Glomerular endothelial cell (primary cell): Measurements from ENCODE around the gene UBAC2. TPM values are rescaled to one million over a fixed set of nuclear protein-coding genes. Genes with fewer than 3 reads are reported as not detected.
"Not testable (repeated sequence)": the region's sequence is repeated elsewhere in the genome, so short reads cannot be mapped to it uniquely, and the experiment has no call there.

ENCODE experiments used
- DNase-seq: peaks from one replicate; pipeline ENCODE4 v3.0.0-alpha.2; 2011; ENCODE audit warnings: low read depth, low spot score; ENCODE audit errors: extremely low read depth
- total RNA-seq: library from RNA; depleted of rRNA; stranded (reverse); fragments of >200 nt; gene quantifications from 2 replicates; pipeline ENCODE4 v1.2.3, GENCODE V29; 2015

Gene UBAC2
- total RNA-seq, 1 donor from 2014 or later = 49.3 TPM

DNA sequence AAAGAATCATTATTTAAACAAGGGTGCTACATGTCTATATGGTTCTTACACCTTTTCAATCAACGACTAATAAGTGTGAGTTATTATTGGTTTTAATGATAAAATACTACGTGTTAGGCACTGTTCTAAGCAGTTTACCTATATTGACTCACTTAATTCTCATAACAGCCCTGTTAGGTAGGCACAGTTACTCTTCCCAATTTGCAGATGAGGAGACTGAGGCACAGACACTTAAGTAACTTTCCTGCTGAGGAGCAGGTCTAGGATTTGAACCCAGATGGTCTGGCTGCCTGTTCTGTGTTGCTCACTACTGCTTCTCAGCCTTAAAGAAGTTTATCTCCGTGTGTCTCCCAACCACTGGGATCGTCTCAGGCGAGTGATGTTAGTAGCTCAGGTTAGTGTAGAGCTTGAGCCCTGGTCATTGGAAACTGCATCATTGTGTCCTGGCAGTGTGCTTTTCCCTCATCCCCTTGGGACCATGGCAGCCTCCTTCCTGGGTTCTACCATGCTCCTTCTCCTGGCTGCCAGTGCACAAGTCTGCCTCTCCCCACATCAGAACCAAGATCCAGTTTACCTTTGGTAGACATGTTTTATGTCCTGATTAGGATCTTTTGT lies 10.9 kb downstream of the UBAC2 start:
- DNase-seq = no peak

DNA sequence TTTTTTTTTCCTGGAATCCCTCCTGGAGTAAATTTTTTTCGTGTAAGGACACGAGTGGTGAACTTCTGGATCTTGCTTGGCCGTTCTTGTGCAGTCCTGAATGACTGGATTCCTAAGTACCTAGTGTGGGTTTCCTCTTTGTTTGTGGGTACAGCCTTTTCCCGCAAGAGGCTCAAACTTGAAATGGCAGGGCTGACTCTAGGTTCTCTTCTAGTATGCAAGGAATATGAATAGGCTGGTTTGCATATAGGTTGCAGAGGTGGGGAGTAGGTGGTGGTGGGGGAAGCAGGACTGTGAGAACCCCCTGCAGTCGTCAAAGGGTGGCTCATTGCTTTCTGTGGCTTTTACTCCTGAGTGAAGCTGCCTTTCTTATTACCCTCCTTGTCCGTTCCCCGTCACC lies 13.6 kb downstream of the UBAC2 start:
- DNase-seq = no peak

DNA sequence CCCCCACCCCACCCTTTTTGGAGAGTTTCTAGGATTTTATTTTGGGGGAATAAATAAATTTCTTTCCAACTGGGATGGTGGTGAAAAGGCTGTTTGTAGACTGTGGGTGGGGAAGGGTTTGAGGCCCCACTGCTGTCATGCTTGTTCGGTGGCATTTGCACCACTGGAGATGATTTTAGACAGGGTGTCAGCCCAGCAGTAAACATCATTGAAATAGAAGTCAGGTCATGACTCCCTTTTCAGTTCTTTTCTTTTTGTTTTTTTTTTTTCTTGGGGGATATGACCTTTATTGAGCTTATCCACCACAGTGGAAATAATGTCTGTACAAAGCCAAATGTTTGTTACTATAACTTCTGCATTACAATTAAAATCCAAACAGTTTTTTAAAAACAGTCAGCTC lies 14.1 kb downstream of the UBAC2 start:
- DNase-seq = no peak

DNA sequence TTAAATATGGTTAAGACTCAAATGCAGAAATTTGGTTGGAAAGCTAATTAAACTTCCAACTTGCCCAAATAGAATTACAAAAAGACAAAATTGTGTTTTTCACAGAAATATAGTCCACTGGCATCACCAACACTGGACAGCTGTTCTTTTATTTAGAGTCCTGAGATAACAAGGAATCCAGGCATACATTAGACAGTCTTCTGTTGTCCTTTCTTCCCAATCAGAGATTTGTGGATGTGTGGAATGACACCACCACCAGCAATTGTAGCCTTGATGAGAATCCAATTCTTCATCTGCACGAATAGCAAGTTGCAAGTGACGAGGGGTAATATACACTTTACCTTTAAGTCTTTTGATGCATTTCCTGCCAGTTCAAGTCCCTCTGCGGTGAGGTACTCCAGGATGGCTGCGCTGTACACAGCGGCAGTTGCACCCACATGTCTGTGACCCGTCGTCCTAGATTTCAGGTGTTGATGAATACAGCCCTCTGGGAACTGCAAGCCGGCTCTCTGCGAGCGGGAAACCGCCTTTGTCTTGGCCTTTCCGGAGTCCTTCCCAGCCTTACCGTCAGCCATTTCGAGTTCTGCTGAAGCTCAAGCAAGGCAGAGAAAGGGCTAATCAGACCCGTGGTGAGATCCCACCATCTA lies 14.7 kb downstream of the UBAC2 start:
- DNase-seq = no peak

DNA sequence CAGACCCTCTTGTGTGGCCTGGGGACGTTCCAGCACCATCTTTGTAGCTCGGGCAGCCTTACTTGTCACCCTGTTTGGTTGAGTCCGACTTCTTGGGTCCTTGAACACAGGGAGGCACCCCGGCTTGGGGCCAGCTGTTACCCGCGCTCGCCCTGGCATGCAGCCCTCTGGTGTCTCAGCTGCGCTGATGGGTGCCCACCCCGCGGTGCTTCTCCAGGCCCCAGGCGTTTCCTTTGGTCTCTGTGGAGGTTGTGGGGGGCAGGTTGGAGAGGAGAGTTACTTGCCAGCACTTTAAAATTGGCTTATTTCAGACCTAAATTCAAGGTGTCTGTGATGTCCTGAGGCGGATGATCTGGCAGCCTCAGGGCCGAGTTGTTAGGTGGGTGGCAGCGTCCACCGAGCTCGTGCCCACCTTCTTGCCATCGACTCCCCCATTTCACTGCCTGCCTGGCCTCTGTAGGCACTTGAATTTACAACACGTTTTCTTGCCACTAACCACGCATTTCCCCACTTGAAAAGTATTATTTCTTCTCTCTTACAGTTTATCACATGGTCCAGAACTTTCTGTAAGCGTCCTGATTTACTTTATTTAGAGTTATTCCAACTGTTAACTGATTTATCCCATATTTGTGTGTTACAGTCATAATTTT lies 16.9 kb downstream of the UBAC2 start:
- DNase-seq = no peak

DNA sequence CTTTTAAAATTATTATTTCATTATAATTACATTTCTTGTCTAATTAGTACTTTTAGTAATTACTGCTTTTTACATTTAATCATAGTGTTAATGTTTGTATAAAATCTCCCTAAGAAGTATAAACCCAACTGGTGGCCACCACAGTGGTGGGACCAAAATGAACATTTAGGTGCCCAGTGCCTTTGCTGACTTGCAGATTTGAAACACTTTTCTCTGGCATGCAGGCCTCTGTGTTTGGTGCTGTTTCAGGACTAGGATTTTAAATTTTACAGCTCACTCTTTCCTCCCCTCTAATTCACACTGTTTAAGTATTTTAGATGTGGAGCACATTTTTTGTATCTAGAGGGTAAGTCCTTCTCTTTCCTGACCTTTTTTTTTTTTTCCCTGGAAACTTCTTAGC lies 17.5 kb downstream of the UBAC2 start:
- DNase-seq = no peak

DNA sequence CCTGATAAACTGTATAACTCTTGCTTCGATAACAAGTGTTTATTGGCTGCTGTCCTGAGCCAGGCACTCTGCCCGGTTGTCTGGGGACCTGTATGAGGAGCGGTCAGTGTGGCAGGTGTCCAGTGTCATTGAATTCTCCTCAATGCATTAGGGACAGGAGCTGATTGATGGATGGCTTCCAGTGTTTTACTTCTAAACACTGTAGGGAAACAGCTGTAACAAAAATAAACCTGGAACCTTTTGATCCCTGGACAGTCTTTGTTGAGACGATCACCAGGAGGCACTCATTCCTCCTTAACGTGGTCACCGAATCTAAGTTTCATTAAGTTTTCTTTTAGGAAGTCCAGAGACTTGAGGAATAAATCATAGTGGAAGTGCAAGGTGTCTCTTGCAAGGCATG lies 17.9 kb downstream of the UBAC2 start:
- DNase-seq = no peak

DNA sequence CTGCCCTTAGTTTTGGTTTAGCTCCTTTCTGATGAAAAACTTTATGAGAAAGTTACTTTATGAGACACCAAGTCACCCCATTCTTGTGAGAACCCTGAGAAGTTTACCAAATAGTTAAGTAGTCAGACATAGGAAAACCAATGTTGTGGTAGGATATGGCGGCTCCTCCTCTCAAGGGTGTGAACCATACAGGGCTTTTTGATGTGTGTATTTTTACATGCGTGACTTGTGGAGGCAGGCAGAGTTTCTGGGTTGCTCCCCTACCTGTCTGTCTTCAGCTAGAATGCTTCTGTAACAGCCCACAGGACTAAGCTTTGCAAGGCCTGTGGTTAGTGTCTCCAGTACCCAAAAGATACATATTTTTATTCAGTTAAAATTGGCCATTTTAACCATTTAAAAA lies 18.3 kb downstream of the UBAC2 start:
- no peak for DNase-seq

DNA sequence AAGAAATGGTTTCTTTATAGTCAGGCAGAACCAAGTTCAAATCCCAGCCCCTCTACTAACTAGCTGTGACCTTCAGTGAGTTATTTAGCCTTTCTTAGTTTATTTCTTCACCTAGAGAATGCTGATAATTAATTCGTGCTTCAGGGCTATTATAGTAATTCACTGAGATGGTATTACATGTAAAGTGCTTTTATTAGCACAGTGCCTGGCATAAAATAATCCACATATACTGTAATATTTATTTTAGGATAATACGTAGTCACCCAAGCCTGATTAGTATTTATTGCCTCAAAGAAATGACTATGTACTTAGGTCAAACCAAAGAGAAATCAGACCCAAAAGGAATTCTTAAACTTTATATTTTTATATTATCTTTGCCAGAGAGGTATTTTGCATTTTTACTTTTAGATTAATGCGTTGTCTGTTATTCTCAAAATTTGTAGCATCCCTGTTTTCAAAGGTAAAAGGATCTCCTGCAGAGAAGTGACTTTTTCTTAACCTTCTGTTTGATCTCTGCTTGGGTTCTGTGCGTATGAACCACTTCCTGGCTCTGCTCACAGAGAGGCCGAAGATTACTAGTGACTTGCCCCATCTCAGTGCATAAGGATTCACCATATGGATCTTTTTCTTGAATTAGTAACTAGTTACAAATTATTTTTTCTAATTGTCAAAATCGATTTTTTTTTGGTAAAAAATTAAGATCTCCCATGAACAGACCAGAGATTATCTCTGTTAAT lies 19.7 kb downstream of the UBAC2 start:
- DNase-seq = no peak

DNA sequence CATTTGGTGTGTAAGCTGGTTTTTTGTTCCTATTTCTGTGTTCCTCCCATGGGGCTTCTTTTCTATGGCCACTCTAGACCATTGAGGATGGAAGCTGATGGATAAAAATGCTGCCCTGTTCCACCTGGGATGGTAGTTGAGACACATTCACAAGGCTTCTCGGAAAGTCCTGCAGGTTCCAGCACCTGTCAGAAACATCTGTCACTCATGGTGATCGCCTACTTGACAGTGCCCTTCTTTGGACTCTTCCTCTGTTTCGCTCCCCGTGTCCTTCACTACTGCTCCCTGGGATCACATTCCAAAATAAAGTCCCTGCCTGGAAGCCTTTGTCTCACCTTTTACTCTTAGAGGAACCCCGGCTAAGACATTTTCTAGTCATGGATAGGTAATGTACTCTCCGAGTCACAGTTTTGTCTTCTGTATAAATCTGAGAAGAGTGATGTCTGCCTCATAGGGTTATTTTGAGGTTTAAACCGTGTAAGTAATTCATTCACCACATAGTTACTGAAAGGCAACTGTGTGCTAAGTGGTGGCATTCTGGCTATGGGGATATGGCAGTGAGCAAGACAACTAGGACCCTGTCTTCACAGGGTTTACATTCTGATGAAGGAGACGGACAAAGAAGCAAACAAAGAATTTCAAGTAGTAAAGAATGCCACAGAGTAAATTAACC lies 21.0 kb downstream of the UBAC2 start:
- no peak for DNase-seq

DNA sequence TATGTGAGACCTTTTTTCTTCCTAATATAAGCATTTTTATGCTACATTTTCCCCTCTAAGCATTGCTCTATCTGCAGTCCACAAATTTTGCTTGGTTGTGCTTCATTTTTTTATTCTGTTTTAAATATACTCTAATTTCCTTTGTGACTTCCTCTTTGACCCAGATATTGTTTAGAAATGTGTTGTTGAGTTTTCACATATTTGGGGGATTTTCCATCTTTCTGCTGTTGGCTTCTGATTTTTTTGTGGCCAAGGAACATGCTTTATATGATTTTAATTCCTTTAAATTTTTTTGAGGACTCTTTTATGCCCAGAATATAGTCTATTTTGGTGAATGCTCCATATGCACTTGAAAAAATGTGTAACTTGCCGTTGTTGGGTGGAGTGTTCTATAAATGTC lies 22.9 kb downstream of the UBAC2 start:
- no peak for DNase-seq

DNA sequence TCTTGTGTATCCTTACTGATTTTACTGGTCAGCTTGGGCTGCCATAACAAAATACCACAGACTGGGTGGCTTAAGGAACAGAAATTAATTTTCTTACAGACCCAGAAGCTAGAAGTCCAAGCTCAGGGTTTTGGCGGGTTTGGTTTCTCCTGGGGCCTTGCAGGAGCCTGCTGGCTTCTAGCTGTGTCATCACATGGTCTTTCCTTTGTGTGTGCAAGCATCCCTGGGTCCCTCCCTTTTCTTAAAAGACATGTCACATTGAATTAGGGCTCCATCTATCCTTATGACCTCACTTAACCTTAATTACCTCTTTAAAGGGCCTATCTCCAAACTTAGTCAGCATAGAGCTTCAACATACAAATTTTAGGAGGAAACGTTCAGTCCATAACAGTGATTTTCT lies 23.4 kb downstream of the UBAC2 start:
- DNase-seq = no peak

DNA sequence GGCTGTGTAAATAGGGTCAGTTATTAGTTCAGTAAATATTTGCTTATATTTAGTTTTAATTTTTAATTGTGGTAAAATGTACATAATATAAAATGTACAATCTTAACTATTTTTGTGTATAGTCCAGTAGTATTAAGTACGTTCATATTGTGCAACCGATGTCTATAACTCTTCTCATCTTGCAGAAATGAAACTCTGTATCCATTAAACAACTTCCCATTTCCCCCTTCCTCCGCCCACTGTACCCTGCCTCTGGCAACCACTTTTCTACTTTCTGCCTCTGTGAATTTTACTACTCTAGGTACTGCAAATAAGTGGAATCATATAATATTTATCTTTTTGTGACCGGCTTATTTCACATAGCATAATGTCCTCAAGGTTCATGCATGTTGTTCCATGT lies 24.4 kb downstream of the UBAC2 start:
- no peak for DNase-seq

DNA sequence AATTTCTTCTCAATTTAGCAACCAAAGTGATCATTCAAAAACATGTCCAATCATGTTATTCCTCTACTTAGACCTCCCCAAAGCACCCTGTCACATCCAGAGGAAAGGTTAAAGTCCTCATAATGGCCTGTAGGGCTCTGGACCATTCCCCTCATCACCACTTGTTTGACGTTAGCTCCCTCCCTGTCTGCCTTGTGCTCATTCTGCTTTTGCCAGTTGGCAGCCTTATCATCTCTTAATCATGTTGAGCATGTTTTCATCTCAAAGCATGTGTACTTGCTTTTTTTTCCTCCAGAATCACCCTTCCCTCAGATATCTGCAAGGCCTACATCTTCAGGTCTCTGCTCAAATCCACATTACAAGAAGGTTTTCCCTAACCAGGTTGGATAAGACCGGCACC lies 25.9 kb downstream of the UBAC2 start:
- no peak for DNase-seq

DNA sequence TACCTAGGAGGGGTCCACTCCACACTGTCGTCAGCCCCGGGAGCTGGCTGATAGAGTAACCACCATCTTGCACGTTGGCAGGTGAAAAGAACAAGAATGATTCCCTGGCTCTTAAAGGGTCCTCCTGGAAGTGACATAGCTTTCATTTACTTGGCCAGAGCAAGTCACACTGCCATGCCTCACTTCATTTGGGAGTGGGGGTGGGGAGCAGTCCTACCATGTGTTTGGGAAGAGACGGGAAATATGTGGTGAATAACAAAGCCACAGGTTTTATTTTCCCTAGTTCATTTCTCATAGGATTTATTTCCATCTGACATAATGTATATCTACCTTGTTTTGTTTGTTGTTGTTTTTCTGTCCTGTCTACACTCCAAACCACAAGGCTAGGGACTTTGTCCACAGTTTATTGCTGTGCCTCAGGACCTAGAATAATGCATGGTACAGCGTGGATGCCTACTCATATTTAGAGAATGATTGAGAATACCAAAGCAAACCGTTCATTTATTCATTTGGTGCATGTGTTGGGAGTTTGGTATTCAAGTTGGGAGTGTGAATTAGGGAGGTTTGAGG lies 26.8 kb downstream of the UBAC2 start:
- DNase-seq = no peak

DNA sequence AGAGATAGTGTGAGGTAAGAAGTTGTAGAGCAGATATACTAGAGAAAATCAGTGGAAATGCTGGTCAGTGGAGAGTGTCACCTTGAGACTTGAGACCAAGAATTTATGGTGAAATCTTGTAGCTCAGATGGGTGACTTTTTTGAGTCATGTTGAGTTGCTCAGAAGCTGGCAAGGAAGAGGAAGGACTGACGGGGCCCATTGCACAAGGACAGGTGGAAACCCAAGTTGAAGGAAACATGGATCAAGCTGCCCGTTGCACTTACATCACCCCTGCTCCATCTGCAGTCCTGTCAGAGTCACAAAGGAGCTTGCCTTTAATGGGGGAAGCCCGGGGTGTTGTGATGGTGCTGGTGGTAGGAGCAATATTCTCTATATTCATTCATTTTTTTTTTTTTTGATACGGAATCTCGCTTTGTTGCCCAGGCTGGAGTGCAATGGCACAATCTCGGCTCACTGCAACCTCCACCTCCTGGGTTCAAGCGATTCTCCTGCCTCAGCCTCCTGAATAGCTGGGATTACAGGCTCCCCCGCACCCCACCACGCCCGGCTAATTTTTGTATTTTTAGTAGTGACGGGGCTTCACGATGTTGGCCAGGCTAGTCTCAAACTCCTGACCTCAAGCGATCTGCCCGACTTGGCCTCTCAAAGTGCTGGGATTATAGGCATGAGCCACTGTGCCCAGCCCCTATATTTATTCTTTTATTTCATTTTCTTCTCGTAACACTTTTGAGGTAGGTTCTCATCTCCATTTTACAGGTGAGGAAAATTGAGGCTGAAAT lies 27.4 kb downstream of the UBAC2 start:
- DNase-seq = no peak

DNA sequence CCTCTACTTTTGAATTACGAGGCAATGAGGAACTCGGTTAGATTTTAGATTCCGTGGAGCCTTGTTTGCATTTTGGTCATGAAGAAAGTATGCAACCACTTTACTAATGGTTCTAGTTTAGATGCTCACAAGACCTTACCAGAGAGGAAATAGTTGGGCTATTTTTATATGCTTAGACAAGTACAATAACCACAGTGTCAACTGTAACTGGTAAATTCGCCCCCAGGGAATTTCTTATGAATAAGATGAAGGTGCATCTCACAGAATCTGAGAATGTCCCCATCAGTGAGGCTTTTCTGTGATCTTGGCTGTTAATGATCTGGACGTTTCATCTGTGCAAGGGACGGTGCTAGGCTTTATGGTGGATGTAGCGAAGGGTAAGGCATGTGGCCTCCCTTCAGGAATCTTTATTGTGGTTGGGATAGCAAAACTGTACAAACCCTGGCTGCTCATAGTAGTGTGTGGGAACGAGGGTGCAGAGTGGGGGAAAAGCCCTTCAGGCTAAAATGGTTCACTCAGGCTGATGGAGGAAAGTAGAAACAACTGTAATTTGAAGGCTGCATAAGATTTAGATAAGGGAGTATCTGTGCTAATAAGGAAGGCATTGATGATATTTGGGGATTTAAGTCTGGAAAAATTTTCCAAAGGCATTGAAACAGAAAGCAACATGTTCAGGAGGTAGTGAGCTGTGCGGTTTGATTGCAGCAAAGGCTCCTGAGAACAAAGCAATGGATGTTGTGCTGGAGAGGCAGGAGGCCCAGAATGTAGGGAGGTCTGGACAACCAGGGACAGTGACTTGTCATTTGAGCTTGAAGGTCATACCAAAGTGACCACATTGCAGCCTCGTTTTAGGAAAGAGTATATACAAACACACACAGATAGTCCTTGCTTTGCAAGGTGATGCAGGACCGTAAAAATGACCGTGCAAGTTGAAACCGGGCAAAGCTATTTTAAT lies 28.4 kb downstream of the UBAC2 start:
- DNase-seq = no peak

DNA sequence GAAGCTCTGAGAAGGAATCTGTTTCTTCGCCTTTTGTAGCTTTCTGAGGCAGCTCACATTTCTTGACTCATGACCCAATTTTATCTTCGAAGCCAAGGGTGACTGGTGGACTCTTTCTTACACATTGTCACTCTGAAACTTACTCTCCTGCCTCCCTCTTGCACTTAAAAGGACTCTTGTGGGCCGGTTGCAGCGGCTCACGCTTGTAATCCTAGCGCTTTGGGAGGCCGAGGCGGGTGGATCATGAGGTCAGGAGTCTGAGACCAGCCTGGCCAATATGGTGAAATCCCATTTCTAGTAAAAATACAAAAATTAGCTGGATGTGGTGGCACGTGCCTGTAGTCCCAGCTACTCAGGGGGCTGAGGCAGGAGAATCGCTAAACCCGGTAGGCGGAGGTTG lies 29.9 kb downstream of the UBAC2 start:
- not testable (repeated sequence) for DNase-seq

DNA sequence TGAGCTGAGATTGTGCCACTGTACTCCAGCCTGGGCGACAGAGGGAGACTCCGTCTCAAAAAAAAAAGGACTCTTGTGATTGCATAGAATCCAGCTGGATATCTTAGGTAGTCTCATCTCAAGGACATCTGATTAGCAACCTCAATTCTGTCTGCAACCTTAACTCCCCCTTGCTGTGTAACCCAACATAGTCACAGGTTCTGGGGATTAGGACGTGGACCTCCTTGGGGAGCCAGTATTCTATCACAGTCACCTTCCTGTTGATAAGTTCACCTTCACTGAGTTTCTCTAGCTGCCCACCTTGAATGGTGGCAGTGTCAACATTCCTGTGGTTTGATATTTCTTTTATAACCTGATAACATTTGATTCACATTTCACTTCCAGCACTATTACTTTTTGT lies 30.3 kb downstream of the UBAC2 start:
- no peak for DNase-seq
